Mesenteric fat pad (tissue), 1 donor: ENCODE results near the gene ALDH5A1. TPM values are rescaled to one million over a fixed set of nuclear protein-coding genes. Genes with fewer than 3 reads are reported as not detected.

Experiments used
- DNase-seq: peaks from one replicate; pipeline ENCODE4 v3.0.0-alpha.2; 2020; ENCODE audit warnings: low spot score
- total RNA-seq: library from RNA; stranded (reverse); fragmentation: NEBNext Ultra II Directional; extraction: Animal tissue kit (Norgen Biotek cat#: 25700); gene quantifications from one replicate; pipeline ENCODE4 v1.2.1, GENCODE V29; 2021
- donor health status: DM: yes; HTN: yes; CAD: no.

The ALDH5A1 gene
- total RNA-seq, 1 donor from 2014 or later: 11.5 TPM

DNA sequence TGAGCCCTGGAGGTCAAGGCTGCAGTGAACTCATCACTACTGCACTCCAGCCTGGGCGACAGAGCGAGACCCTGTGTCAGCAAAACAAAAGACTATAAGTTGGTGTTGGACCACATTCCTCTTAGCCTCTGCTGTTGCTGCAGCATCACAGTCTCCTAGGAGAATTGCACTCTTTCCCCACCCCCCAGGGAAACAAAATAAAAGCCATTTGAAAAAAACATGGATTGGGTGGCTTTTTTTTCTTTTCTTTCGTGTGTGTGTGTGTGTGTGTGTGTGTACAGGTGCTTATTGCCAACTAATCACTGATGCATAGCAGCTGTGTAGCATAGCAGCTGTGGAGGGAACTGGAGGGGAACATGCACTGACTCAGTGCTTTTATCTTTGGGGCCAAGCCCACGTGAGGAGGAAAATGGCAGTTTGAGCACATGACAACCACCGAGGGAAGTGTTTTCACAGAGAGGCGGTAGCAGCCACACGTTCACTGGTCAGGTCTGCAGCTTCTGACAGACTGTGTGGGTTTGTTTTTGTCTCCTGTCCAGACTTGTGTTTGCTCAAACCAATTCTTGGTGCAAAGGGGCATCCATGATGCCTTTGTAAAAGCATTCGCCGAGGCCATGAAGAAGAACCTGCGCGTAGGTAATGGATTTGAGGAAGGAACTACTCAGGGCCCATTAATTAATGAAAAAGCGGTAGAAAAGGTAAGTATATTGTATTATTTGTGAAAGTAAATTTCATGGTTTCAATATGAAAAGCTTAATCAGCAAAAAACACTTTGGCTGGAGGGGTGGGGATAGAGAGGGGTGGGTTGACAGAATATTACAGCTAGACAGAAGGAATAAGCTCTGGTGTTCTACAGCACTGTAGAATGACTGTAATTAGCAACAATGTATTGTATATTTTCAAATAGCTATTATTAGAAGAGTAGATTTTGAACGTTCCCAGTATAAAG, 27.7 kb downstream of the ALDH5A1 start:
- DNase-seq: no peak

DNA sequence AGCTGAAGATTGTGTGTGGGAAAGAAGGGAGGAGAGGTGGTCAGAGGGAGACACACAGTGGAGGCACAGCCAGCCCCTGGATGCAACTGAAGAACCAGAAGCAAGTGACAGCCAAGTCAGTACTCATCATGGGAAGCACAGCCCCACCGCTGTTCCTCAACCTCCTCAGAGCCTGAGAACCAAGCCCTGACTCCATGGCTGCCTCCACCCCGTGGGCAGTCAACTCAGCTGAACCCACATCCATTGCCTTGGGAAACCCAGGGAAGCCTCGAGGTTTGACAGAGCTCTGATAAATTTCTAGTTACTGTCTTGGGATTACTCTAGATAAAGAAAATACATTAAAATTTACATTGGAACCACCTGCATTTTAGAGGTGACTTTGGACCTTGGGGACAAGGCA, 29.6 kb downstream of the ALDH5A1 start:
- no peak for DNase-seq

DNA sequence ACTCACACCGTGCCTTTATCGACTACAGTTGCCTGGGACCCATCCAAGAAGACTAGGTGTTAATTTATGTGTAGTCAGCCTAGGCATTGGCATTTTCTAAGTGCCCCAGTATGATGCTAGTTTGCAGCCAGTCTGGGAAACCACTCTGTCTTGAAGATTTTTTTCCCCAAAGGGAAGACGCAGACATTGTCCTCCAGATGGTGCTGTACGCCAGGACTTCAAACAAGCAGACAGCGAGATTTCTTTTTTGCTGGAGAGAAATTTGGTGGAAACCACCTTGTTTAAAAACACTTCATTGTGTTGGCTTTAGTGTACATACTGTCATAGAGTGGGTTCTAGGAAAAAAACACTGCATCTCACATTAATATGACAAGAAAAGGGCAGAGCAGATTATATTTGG, 30.0 kb downstream of the ALDH5A1 start:
- DNase-seq: no peak

DNA sequence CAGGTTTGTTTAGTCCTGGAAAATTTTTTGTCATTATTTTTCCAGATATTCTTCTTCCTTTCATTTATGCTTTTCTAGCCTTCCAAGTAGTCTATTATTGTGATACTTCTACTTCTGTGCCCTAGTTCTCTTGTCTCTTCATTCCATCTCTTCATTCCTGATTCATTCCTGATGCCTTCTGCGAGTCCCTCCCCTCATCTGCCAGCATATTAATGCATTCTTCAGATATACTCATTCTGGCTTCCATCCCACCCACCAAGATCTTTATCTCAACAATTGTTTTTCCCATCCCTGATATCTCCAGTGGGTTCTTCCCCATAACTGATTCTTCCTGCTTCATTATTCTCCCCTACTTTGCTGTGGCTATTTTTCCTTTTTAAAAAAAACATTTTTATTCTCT, 35.2 kb downstream of the ALDH5A1 start:
- no peak for DNase-seq

DNA sequence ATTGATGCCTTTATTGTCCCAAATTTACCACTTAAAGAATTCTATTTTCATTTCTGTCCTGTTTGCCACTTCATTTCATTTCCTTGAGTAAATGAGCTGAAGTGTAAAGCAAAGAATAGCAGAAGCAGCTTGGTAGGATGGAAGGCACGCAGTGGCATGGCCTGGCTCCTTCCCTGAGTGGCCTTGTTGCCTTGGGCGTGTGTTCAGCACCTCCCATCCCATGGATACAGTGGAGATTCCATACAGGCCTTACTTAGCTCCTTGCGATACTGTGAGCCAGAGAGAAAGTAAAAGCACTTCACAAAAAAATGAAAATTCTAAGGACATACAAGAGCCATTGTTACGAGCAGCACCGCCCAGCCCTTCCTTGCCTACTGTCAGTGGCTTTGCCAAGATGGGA, 39.6 kb downstream of the ALDH5A1 start:
- DNase-seq: no peak

DNA sequence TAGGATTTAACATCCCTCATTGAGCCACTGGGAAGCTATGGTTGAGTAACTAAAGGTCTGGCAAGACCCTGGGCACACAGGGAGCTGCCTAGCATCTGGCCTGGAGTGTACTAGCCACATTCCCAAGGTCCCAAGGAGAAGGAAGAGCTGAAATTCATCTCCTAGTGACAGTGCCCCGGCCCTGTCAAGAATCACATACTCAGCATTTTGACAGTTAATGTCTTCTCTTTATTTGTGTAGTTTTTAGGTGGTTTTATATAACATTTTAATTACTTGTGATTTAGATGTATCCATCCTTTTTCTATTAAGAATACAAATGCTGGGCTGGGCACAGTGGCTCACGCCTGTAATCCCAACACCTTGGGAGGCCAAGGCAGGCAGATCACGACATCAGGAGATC, 40.4 kb downstream of the ALDH5A1 start:
- DNase-seq: no peak

DNA sequence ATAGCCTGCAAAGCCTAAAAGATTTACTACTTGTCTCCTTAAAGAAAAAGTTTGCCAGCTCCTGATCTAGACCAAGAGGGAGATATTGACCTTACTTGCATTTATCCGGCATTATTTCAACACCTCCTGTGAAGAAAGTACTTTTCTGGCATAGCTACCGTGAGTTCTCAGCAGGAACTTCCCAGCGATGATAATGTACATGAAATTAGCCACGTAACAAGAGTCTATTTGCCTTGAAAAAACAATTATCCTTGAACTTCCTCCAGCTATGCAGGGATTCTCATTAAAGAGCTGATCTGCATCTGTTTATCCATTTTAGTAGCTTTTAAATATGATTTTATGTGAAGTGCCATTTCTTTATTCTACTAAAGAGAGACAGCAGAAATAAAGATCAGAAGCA, 41.7 kb downstream of the ALDH5A1 start:
- no peak for DNase-seq

DNA sequence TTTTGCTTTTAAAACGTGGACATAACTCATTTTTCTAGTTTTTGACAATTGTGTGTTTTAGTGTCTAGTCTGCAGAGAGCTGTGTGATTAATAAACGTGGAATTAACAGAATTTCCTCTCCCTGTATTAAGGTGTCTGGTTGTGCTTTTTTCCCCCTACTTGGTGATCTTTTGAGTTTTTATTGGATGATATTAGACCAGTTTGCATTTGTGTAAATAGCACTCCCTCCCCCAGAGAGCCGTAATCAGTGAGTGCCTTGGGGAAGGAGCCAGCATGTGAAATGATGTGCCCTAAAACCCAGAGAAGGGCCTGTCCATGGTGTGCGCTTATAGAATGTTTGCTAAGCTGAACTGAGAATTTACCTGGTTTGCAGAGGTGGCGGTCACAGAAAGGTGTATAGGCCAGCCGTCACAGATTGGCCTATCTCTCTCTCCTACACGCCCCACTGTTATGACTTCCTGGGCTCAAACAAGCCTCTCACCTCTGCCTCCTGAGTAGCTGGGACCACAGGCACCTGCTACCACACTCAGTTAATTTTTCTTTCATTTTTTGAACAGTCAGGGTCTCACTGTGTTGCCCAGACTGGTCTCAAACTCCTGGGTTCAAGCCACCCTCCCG, 42.4 kb downstream of the ALDH5A1 start:
- no peak for DNase-seq

DNA sequence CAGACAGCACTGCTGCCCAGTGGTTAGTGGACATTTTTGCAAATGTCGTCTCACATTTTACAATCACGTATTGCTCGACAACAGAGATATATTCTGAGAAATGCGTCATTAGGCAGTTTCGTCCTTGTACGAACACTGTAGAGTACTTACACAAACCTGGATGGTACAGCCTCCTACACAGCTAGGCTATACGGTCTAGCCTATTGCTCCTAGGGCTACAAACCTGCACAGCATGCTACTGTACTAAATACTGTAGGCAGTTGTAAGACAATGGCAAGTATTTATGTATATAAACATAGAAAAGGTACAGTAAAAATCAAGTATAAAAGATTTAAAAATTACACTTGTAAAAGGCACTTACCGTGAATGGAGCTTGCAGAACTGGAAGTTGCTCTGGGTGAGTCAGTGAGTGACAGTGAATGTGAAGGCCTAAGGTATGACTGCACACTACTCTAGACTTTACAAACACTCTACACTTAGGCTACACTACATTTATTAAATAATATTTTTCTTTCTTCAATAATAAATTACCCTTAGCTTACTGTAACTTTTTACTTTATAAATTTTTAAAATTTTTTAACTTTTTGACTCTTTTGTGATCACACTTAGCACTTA, 43.1 kb downstream of the ALDH5A1 start:
- DNase-seq: no peak

DNA sequence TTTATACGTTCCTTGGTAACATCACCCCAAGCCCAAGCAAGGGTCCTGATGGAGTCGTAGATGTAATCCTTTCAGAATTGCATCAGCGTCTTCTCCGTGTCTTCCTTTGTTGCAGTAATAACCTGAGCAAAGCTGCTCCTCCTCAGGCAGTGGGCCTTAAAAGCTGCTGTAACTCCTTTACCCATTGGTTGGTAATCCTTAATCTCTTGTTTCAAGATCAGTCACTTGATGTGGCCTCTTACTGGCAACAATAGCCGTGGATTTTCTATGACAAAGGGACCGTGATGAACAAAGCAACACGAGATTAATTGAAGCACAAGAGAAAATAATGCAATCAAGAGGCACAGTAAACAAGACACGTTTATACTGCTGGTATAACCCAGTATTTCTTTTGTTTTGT, 44.6 kb downstream of the ALDH5A1 start:
- no peak for DNase-seq

DNA sequence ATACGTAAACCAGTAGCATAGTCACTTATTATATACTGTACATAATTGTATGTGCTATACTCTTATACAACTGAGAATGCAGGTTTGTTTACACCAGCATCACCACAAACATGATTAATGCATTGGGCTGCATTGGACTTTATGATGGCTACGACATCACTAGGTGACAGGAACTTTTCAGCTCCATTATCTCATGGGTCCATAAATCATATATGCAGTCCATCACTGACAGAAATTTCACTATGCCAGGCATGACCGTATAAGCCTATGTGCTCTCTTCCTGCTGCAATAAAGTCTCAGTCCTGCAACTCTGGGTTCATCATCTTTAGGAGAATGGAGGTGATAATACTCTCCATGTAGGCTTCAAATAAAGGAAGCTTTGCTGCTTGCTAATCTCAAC, 45.4 kb downstream of the ALDH5A1 start:
- DNase-seq: no peak

DNA sequence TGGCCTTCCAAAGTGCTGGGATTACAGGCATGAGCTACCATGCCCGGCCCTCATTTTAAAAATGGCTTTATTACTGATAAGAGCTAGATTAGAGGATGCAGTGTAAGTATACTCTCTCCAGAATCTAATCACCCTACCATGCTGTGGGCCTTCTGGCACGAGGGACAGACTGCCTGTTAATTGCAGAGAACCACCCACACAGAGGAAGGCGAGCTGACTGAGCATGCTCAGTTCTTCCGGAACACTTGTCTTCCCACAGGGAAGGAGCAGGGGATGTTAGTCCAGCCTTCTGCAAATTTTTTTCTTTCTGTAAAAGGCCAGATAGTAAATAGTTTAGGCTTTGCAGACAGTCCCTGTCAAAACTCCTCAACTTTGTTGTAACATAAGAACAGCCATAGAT, 48.9 kb downstream of the ALDH5A1 start:
- DNase-seq: no peak

DNA sequence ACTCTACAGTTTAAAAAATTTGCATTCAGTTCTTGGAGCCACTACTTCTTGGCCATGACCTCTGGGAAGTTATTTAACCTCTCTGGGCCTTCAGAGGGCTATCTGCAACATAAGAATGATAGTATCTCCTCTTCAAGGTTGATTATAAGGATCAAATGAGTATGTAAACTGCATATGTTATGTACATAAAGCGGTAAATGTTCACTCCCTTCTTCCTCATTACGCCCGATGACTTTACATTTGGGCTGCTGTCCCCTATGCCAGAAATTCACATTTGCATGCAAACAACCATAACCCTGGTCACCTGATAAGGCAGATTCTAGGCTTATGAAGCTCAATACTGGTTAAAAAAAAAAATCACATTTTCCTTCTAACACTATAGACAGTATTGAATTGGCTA, 50.4 kb downstream of the ALDH5A1 start:
- no peak for DNase-seq

DNA sequence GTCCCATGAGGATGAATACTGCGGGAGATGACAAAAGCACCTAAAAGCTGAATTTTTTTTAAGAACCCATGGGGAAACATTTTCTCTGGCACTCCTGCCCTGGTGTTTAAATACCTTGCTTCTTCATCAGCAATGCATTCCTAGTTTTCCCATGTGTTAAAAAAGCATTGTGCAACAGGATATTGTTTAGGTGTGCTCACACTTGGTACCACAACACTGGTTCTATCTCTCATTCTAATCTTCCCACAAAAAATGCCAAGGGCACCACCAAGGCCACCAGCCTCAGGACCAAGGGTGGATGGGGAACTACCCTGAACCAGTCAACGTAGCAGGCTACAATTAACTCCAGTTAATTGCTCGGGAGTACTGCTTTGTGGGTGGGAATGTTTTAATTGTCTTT, 50.9 kb downstream of the ALDH5A1 start:
- DNase-seq: no peak

DNA sequence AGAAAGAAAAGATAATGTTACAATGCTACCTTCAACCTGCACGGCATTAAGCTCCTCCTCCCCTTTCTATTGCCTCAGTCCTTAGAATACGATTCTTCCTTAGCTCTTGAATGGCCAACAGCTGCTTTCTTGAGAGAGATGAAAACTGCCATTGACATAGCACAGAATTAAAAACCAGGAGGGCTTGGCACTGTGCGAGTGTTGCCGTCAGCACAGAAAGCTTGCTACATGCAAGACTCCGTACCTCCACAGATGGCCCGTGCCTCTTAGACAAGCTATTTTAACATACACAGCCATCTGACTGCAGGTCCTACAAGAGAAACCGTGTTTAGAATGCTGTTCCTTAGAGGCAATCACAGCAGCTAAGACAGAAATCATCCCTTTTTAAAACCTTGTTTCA, 51.7 kb downstream of the ALDH5A1 start:
- no peak for DNase-seq

DNA sequence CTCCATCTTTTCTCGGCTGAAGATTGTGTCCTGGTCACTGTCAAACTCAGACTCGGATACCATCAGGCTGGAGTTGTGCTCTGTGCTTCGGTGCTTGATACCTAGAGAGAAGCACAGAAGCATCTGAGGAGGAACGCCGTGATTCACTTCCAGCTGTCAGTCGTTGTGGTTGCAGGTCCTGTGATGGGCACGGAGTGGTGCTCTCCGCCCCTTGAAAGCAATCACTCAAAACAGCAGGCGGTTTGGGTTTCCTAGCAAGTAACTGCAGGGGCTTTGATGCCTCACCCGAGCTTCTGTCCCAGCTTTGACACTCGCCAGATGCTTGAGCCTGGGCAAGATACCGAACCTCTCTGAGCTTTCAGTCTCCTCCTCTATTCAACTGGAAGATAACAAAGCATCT, 52.5 kb downstream of the ALDH5A1 start:
- no peak for DNase-seq

DNA sequence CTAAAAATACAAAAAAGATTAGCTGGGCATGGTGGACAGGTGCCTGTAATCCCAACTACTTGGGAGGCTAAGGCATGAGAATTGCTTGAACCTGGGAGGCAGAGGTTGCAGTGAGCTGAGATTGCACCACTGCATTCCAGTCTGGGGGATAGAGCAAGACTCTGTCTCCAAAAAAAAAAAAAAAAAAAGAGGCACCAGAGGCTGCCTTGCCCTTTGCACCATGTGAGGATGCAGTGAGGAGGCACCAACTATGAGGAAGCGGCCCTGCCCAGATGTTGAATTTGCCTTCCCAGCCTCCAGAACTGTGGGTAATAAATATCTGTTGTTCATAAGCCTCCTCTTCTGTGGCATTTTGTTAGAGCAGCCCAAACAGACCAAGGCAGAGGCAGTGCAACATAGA, 54.4 kb downstream of the ALDH5A1 start:
- DNase-seq: no peak

DNA sequence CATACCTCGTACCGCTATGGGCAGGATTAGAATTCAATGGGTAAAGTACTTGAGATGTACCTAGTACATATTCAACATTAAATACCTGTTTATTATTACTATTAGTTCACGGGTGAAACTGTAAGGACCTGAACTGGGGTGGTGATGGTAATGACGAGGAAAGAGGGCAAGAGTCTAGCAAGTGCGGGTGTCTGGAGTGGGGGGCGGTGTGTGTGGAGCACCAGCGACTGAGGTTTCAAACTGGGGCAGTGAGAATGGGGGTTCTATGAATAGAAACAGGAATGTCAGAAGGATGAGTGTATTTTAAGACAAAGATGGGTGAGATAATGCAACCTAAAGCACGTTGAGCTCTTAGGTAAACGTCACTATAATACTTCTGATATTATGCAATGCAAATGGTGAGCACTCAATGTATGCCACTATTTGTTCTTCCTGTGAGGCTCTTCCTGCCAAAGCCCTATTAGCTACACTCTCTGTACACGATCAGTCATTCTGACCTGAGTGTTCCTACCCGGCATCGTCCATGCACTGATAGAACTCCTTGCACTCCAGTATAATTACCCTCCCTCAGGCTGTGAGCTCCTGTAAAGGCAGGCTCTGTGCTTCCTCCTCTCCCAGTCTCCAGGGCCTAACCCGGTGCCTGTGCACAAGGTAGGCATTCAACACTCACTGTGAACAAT, 55.0 kb downstream of the ALDH5A1 start:
- no peak for DNase-seq

DNA sequence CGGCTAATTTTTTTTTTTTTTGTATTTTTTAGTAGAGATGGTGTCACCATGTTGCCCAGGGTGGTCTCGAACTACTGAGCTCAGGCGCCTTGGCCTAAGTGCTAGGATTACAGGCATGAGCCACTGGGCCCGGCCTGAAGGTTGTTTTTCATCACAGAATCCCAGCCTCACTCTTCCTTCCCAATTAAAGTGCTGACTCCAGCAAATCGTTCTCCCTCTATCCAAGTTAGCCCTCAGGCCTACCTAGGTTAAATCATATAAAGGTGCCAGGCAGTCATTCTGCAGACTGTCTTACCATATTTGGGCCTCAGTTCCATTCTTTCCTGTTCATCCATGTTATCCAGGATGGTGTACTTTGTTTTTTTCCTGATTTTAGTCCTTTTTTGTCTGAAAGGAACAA, 56.4 kb downstream of the ALDH5A1 start:
- no peak for DNase-seq

DNA sequence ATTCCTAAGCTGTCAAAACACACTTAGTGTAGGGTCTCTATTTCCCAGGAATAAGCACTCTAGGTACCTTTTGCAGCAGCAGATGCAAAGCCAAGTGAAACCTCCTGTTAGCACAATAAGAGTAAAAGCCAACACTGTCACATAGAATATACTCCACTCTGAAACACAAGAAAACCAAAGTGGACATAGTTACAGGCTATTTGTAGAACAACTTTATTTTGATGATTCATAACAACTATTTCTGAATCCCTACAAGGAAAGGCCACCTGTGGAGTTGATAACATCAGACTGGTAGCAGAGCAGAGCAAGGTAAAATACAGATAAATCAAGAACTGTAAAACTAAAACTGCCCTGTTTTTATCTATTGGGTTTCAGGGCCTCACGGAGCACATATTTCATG, 59.7 kb downstream of the ALDH5A1 start:
- DNase-seq: no peak

DNA sequence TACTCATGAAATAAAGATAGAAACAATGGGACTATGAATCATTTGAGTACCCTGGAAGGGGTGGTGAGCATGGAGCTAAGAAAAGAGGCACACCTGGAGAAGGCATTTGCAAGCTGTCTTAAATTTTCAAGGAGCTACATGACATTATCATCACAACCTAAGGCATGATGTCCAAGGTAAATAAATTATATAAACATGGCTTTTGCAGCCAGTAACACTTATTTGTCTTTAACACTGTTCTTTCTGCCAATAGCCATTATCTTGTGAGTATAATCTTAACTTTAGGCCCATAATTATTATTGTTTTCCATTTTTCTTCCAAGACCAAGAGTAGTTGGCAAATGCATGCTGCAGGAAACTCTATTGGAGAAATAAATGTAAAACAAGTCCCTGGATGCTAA, 63.7 kb downstream of the ALDH5A1 start:
- no peak for DNase-seq

DNA sequence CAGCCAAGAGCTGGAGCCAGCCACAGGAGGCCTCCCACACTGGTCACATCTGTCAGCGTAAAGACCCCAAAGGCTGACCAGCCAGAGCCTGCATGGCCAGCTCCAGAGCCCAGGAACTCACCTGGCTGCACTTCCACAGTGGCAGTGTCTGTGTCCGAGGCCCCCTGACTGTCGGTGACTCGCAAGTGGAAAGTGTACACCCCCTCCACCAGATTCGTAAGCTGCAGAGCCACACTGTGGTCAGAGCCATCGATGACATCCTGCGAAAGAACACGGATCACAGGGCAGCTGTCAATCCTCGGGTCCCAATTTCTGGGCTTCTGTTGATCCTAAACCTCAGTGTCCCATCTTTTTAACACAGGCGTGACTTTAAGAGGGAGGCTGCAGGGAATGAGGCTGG, 69.3 kb downstream of the ALDH5A1 start:
- DNase-seq: no peak
